ENCODE data around the gene C9. TPM values are rescaled to one million over a fixed set of nuclear protein-coding genes. Genes with fewer than 3 reads are reported as not detected.

Gene C9
- total and polyA plus RNA-seq, 7 donors: 0.24 TPM; not detected in 6

GRCh38 chr5:39315995-39316394 is 48.3 kb downstream of the C9 start:
- Histone ChIP-seq H3K27me3 (ENCODE audit: insufficient read depth in 3 of 3, low read length in 2 of 3) (peaks cover 0 to 9% (median 0%) of the 10 kb centered on the region in 3 donors), H3K4me3 (no peak overlapping the region), H3K9me3 (peaks cover 12% of the 10 kb centered on the region), H3K4me1 (no peaks in the 10 kb centered on the region), H3K27ac (no peak overlapping the region), H3K36me3 (ENCODE audit: insufficient read depth in 1 of 2, low read depth in 1 of 2) (no peaks in the 10 kb centered on the region)
- TF ChIP-seq, protein P1, sequence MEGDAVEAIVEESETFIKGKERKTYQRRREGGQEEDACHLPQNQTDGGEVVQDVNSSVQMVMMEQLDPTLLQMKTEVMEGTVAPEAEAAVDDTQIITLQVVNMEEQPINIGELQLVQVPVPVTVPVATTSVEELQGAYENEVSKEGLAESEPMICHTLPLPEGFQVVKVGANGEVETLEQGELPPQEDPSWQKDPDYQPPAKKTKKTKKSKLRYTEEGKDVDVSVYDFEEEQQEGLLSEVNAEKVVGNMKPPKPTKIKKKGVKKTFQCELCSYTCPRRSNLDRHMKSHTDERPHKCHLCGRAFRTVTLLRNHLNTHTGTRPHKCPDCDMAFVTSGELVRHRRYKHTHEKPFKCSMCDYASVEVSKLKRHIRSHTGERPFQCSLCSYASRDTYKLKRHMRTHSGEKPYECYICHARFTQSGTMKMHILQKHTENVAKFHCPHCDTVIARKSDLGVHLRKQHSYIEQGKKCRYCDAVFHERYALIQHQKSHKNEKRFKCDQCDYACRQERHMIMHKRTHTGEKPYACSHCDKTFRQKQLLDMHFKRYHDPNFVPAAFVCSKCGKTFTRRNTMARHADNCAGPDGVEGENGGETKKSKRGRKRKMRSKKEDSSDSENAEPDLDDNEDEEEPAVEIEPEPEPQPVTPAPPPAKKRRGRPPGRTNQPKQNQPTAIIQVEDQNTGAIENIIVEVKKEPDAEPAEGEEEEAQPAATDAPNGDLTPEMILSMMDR (IDR thresholded peaks at IDR 0.05): no peak
- ATAC-seq: no peak
- no peak for DNase-seq
- WGBS, 3 donors: 66 to 77% (median 71%) methylated on average over 4 of the region's 4 CpGs
- intact Hi-C loops (cut with DNase I): no loop called here

DNA sequence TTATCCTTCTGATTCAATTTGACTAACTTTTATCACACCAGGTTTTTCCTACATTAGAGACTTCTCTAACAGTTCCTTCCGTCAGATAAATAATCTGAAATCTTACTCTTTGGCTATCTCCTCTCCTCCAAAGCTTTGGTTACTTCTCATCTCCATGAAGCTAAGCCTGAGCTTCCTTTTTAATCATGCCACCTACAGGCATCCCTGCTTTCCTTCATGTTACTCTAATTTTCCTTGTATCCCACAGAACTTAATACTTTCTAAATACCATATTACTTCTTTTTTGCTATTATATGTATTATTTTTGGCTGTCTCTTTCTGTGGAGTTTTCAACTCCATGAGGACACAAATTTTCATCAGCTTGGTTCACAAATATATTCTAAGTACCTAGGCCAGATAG is 49.7 kb downstream of the C9 start:
- H3K4me3 ChIP-seq: no peak overlapping the region
- TF ChIP-seq, protein P1 (IDR thresholded peaks at IDR 0.05): no peak
- H3K27ac ChIP-seq: no peak overlapping the region
- intact Hi-C loops (cut with DNase I): no loop called here
- no peak for ATAC-seq
- H3K36me3 ChIP-seq (ENCODE audit: insufficient read depth in 1 of 2, low read depth in 1 of 2): no peaks in the 10 kb centered on the region
- H3K9me3 ChIP-seq: peaks cover 2% of the 10 kb centered on the region
- no peak for DNase-seq
- H3K4me1 ChIP-seq: no peaks in the 10 kb centered on the region
- 70 to 83% (median 78%) methylated on average over 1 of the region's 1 CpG for WGBS, 3 donors
- H3K27me3 ChIP-seq (ENCODE audit: insufficient read depth in 3 of 3, low read length in 2 of 3): no peaks in the 10 kb centered on the region

- Histone ChIP-seq H3K27me3 (ENCODE audit: insufficient read depth in 3 of 3, low read length in 2 of 3) (no peaks in the 10 kb centered on the region), H3K9me3 (no peaks in the 10 kb centered on the region), H3K36me3 (ENCODE audit: insufficient read depth in 1 of 2, low read depth in 1 of 2) (no peaks in the 10 kb centered on the region), H3K4me1 (no peaks in the 10 kb centered on the region), H3K4me3 (no peak overlapping the region), H3K27ac (no peak overlapping the region)
- DNase-seq (no peak), ATAC-seq (no peak)
- 82 to 97% (median 91%) methylated on average over 1 of the region's 1 CpG for WGBS, 3 donors
- TF ChIP-seq, protein P1 (IDR thresholded peaks at IDR 0.05): no peak
- intact Hi-C loops (cut with DNase I): no loop called here
Measured at GRCh38 chr5:39309534-39309933, 54.8 kb downstream of the C9 start.

DNA sequence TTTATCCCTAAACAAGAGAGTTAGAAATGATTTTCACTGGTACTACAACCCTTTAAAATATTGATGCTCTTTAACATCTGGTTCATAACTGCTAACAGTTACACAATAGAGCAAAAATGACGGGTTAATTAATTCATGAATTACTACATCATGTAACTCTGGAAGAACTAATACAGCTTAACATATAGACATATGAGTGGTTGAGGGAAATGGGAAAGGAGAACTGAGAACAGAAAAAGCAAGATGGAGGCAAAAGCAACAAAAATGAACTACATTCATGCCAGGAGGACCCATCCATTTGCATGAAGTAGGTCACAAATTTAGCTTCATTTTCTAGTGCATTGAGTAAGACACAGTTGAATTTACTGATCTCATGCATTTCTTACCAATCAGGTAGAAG is 61.8 kb downstream of the C9 start:
- DNase-seq (no peak), ATAC-seq (no peak)
- 81 to 84% (median 82%) methylated on average over 1 of the region's 1 CpG for WGBS, 3 donors
- Histone ChIP-seq H3K27ac (no peak overlapping the region), H3K4me1 (no peaks in the 10 kb centered on the region), H3K27me3 (ENCODE audit: insufficient read depth in 3 of 3, low read length in 2 of 3) (no peaks in the 10 kb centered on the region), H3K9me3 (peaks cover 11% of the 10 kb centered on the region), H3K4me3 (no peak overlapping the region), H3K36me3 (ENCODE audit: insufficient read depth in 1 of 2, low read depth in 1 of 2) (no peaks in the 10 kb centered on the region)
- intact Hi-C loops (cut with DNase I): no loop called here
- TF ChIP-seq, protein P1 (IDR thresholded peaks at IDR 0.05): no peak

DNA sequence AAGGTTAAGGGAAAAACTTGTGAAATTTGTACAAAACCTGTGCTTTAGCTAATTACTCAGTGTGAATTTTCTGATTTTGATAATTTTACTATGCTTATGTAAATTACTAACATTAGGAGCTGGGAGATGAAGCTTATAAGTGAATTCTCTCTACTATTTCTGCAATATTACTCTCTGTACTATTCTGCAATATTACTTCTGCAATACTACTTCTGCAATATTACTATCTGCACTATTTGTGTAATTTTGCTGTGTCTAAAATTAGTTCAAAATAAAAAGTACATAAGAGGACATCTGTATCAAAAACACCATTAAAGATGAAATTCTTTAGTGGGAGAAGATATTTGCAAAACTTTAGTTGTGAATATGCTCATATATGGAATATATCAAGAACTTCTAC is 62.9 kb downstream of the C9 start:
- H3K27me3 ChIP-seq (ENCODE audit: insufficient read depth in 3 of 3, low read length in 2 of 3): no peaks in the 10 kb centered on the region
- no peaks in the 10 kb centered on the region for H3K4me1 ChIP-seq
- H3K27ac ChIP-seq: no peak overlapping the region
- peaks cover 11% of the 10 kb centered on the region for H3K9me3 ChIP-seq
- no peak for ATAC-seq
- no peak overlapping the region for H3K4me3 ChIP-seq
- DNase-seq: no peak
- intact Hi-C loops (cut with DNase I): no loop called here
- no peaks in the 10 kb centered on the region for H3K36me3 ChIP-seq (ENCODE audit: insufficient read depth in 1 of 2, low read depth in 1 of 2)
- TF ChIP-seq, protein P1 (IDR thresholded peaks at IDR 0.05): no peak

Data from psoas muscle (tissue), 8 donors.